Peyer's patch (tissue), 4 donors: Measurements from ENCODE around the gene HYOU1. TPM values are rescaled to one million over a fixed set of nuclear protein-coding genes. Genes with fewer than 3 reads are reported as not detected.

ENCODE experiments used
- DNase-seq, 3 donors: peaks; one replicate each; pipeline ENCODE4 v3.0.0-alpha.2; 2017 to 2019
- H3K27ac ChIP-seq, 4 donors: fragments of 200-600 bp; sonication (generic); one replicate each; pipeline ENCODE4 v1.5.1; 2016 to 2019
- H3K27me3 ChIP-seq, 2 donors: fragments of 200-600 bp; sonication (generic); one replicate each; pipeline ENCODE4 v1.5.1; 2019
- H3K36me3 ChIP-seq, 3 donors: fragments of 200-600 bp; sonication (generic); one replicate each; pipeline ENCODE4 v1.5.1; 2016 to 2019
- H3K4me1 ChIP-seq, 4 donors: fragments of 200-600 bp; sonication (generic); one replicate each; pipeline ENCODE4 v1.5.1; 2016 to 2019
- H3K4me3 ChIP-seq, 4 donors: fragments of 200-600 bp; sonication (generic); 1 replicate in 3 of 4; 2 replicates in 1 of 4; pipeline ENCODE4 v1.5.1; 2016 to 2019; ENCODE audit warnings: mild to moderate bottlenecking in 1 of 4
- H3K9me3 ChIP-seq, 4 donors: fragments of 200-600 bp; sonication (generic); one replicate each; pipeline ENCODE4 v1.5.1; 2016 to 2019; ENCODE audit warnings: mild to moderate bottlenecking in 1 of 4
- POLR2A ChIP-seq, 2 donors: fragments of 450-650 bp; IDR thresholded peaks; one replicate each; pipeline ENCODE4 v1.5.1; 2017; ENCODE audit warnings: antibody characterized with exemption in 2 of 2, mild to moderate bottlenecking in 2 of 2, moderate library complexity in 2 of 2
- total RNA-seq, 4 donors: library from RNA; depleted of rRNA; stranded (reverse); fragments of >200 nt; gene quantifications; one replicate each; pipeline ENCODE4 v1.1.0, GENCODE V29; 2016
- TF ChIP-seq, protein P1 (sequence below), 6 experiments: fragments of 450-650 bp in 4 of 6; fragments of 200-600 bp in 2 of 6; sonication (generic) in 1 of 6; IDR thresholded peaks; one replicate each; pipeline ENCODE4 v1.5.1; 2017 to 2019; ENCODE audit warnings: antibody characterized with exemption in 6 of 6, mild to moderate bottlenecking in 3 of 6, moderate library complexity in 1 of 6

The HYOU1 gene
- total RNA-seq, 4 donors from 2014 or later: 65.2 to 97.7 (median 66.9) TPM

DNA sequence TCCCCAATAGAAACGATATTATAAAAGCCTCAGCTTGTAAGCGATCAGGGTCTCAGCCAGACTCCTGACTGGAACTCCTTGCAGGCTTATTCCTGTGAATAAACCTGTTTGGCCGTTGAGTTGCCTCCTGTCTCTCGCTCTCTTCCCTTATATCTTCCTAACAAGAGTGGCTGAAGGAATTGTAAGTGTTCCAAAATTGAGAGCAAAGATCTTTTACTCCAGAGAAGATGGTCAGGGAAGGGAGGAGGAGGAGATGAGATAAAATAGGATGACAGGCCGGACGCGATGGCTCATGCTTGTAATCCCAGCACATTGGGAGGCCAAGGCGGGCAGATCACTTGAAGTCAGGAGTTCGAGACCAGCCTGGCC lies 25.1 kb downstream of the HYOU1 start:
- DNase-seq: no peak

DNA sequence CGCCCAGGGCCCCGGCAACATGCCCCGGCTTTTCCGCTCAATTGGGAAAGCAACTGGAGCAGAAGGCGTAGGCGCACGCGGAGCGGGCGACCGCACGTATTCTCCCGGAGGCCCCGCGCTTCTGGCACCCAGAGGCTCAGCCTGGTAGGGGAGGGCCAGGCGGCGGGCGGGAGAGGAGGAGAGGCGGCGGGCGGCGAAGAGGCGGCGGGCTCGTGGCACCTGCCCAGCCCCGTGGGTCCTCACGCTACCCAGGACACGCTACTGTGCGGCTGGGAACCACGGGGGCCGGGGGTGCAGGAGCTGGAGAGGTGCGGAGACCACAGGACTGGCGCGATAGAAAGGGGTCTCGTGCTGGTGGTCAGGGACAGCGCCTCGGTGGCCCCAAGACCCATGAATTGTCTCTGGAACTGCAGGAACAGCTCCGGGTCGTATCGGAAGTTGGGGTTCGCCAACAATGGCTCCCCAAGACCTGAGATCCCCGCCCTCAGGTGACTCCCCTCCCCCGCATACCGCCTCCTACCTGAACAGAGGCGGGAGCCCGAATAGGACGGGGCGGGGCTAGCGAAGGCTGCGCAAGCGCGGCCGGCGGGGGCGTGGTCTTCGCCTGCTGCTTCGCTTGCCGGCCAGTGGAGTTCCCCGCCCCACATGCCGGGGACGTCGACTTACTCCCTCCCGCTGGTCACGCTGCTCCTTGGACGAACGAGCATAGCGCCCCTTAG lies 26.5 kb downstream of the HYOU1 start, which contains the start of gene SLC37A4:
Gene SLC37A4, minus strand, starts transcription at position 549 of the 719 bp plus-strand sequence.
- peak; percentile 98 to 100 (median 100) for DNase-seq
- H3K4me1 ChIP-seq: peaks cover 0 to 33% (median 4%) of the 10 kb centered on the region in 4 donors
- peak within 1 kb of the TSS; percentile 68 to 81 (median 74) for H3K4me3 ChIP-seq
- H3K27me3 ChIP-seq: no peaks in the 10 kb centered on the region
- peaks cover 0 to 14% (median 0%) of the 10 kb centered on the region in 3 donors for H3K36me3 ChIP-seq
- peak; percentile 51 to 85 for TF ChIP-seq POLR2A (IDR thresholded peaks at IDR 0.05)
- TF ChIP-seq, protein P1, sequence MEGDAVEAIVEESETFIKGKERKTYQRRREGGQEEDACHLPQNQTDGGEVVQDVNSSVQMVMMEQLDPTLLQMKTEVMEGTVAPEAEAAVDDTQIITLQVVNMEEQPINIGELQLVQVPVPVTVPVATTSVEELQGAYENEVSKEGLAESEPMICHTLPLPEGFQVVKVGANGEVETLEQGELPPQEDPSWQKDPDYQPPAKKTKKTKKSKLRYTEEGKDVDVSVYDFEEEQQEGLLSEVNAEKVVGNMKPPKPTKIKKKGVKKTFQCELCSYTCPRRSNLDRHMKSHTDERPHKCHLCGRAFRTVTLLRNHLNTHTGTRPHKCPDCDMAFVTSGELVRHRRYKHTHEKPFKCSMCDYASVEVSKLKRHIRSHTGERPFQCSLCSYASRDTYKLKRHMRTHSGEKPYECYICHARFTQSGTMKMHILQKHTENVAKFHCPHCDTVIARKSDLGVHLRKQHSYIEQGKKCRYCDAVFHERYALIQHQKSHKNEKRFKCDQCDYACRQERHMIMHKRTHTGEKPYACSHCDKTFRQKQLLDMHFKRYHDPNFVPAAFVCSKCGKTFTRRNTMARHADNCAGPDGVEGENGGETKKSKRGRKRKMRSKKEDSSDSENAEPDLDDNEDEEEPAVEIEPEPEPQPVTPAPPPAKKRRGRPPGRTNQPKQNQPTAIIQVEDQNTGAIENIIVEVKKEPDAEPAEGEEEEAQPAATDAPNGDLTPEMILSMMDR (IDR thresholded peaks at IDR 0.05): peak in 4 of 6 experiments; percentile 95 to 99 (median 97)
- no peaks in the 10 kb centered on the region for H3K9me3 ChIP-seq
- peak within 1 kb of the TSS; percentile 86 to 93 (median 88) for H3K27ac ChIP-seq

More for the DNA sequence above, 25.1 kb downstream of the HYOU1 start:
- Histone ChIP-seq H3K27ac (no peak overlapping the region), H3K27me3 (no peaks in the 10 kb centered on the region), H3K4me3 (no peak overlapping the region), H3K9me3 (no peaks in the 10 kb centered on the region), H3K4me1 (peaks cover 0 to 20% (median 4%) of the 10 kb centered on the region in 4 donors), H3K36me3 (peaks cover 0 to 3% (median 0%) of the 10 kb centered on the region in 3 donors)
- TF ChIP-seq, protein P1 (IDR thresholded peaks at IDR 0.05): no peak
- no peak for TF ChIP-seq POLR2A (IDR thresholded peaks at IDR 0.05)

DNA sequence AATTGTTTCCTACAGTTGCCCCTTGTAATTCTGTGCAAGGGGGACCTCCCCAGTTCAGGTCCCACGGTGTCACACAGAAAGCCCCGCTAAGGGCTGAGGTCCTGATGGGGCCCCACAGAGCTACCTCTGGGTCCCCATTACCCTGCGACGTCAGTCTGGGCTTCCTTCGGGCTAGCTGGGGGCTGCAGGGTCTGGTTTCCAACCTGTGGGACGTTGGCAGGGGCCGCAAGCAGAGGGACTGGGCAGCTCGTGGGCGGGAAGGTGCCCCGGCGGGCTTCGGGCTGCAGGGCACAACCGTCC lies 27.0 kb downstream of the HYOU1 start:
- TF ChIP-seq, protein P1 (IDR thresholded peaks at IDR 0.05): no peak
- Histone ChIP-seq H3K4me1 (peaks cover 0 to 38% (median 4%) of the 10 kb centered on the region in 4 donors), H3K4me3 (peak overlapping the region; percentile 68 to 81 (median 74)), H3K36me3 (peaks cover 0 to 20% (median 0%) of the 10 kb centered on the region in 3 donors), H3K27me3 (no peaks in the 10 kb centered on the region), H3K27ac (peak overlapping the region; percentile 86 to 93 (median 88)), H3K9me3 (no peaks in the 10 kb centered on the region)
- DNase-seq: no peak

DNA sequence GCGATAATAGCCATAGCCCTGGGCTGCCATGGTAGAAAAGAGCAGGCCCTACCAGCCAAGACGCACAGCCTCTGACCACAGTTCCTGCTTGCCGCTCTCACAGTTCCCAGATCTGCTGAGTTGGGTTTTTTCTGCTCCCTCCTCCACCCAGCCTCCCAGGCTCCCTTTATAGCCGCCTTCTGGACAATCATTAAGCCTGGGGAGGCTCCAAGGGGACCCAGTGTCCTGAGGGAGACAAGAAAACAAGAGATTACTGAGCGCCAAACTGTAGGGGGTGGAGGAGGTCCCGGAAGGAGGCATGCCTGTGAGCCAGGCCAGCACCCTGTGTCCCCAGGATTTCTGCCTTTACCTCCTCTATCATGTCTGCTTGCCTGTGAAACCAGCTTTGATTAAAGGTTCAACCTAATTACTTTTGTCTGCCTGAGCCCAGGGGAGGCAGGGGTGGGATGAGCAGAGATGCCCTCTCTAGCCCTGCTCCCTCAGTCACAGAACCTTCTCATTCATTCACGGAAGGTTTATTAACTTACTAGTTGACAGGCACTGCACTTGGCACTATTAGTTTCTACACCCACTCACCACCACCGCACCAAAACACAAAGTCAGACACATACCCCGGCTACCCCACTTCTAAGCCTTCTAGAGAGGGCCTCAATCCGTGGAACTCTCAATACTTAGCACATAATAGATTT lies 27.5 kb downstream of the HYOU1 start:
- peaks cover 0 to 43% (median 4%) of the 10 kb centered on the region in 4 donors for H3K4me1 ChIP-seq
- peaks cover 0 to 24% (median 0%) of the 10 kb centered on the region in 3 donors for H3K36me3 ChIP-seq
- peak overlapping the region; percentile 68 to 81 (median 74) for H3K4me3 ChIP-seq
- peak overlapping the region; percentile 86 to 93 (median 88) for H3K27ac ChIP-seq
- TF ChIP-seq, protein P1 (IDR thresholded peaks at IDR 0.05): peak in 1 of 6 experiments; percentile 15
- peak; percentile 88 to 96 for TF ChIP-seq POLR2A (IDR thresholded peaks at IDR 0.05)
- H3K27me3 ChIP-seq: no peaks in the 10 kb centered on the region
- peak in 2 of 3 donors; percentile 84 to 87 for DNase-seq
- H3K9me3 ChIP-seq: no peaks in the 10 kb centered on the region

DNA sequence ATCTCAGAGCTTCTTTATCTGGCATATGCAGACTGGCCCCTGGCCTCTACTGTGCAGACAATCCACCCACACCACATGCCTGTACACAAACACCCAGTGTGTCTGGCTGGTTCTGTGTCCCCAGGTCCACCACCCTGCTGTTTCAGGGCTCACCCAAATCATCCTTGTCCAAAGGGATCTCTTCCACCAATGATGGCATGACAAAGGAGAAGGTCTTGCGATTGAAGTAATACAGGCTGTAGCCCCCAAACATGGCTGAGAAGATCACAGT lies 28.0 kb downstream of the HYOU1 start:
- DNase-seq: no peak
- TF ChIP-seq, protein P1 (IDR thresholded peaks at IDR 0.05): no peak
- H3K36me3 ChIP-seq: peaks cover 0 to 29% (median 0%) of the 10 kb centered on the region in 3 donors
- H3K4me1 ChIP-seq: peaks cover 0 to 45% (median 4%) of the 10 kb centered on the region in 4 donors
- peak overlapping the region in 3 of 4 donors; percentile 16 to 81 (median 75) for H3K4me3 ChIP-seq
- H3K27me3 ChIP-seq: no peaks in the 10 kb centered on the region
- peak overlapping the region; percentile 86 to 93 (median 88) for H3K27ac ChIP-seq
- H3K9me3 ChIP-seq: no peaks in the 10 kb centered on the region
